Stimulated activated CD4-positive, alpha-beta T cell treated with anti-CD3 and anti-CD28 coated beads, Interleukin-1b, Interleukin-23, amount 100 ng/mL, for 1 hour (primary cell): ENCODE results near the gene FARS2.
"Not testable (repeated sequence)": the region's sequence is repeated elsewhere in the genome, so short reads cannot be mapped to it uniquely, and the experiment has no call there.

Experiments
- DNase-seq, 2 donors: peaks; one replicate each; pipeline ENCODE4 v3.0.0-alpha.2; 2020; ENCODE audit warnings: low read depth in 2 of 2

The FARS2 gene

GRCh38 chr6:5534643-5535042 lies 273.3 kb downstream of the FARS2 start:
- DNase-seq, result no peak

GRCh38 chr6:5536644-5537043 lies 275.3 kb downstream of the FARS2 start:
- no peak for DNase-seq

- no peak for DNase-seq
Measured at GRCh38 chr6:5537132-5537531, 275.8 kb downstream of the FARS2 start.

- no peak for DNase-seq
Measured at GRCh38 chr6:5537967-5538366, 276.7 kb downstream of the FARS2 start.

GRCh38 chr6:5540370-5540769 lies 279.1 kb downstream of the FARS2 start:
- no peak for DNase-seq

GRCh38 chr6:5541025-5541424 lies 279.7 kb downstream of the FARS2 start:
- DNase-seq, result no peak

- DNase-seq, result no peak
Measured at GRCh38 chr6:5541751-5542432, 280.6 kb downstream of the FARS2 start.

- DNase-seq, result no peak
Measured at GRCh38 chr6:5547556-5547955, 286.2 kb downstream of the FARS2 start.

GRCh38 chr6:5550631-5551030 lies 289.3 kb downstream of the FARS2 start:
- no peak for DNase-seq

- no peak for DNase-seq
Measured at GRCh38 chr6:5552243-5552642, 290.9 kb downstream of the FARS2 start.

GRCh38 chr6:5553767-5554166 lies 292.5 kb downstream of the FARS2 start:
- DNase-seq, result no peak

GRCh38 chr6:5554226-5554625 lies 292.9 kb downstream of the FARS2 start:
- DNase-seq, result no peak

- DNase-seq, result no peak
Measured at GRCh38 chr6:5556011-5556410, 294.7 kb downstream of the FARS2 start.

GRCh38 chr6:5557506-5557905 lies 296.2 kb downstream of the FARS2 start:
- DNase-seq, result no peak

- no peak for DNase-seq
Measured at GRCh38 chr6:5559651-5560050, 298.3 kb downstream of the FARS2 start.

- no peak for DNase-seq
Measured at GRCh38 chr6:5562277-5562676, 301.0 kb downstream of the FARS2 start.

- DNase-seq, result no peak
Measured at GRCh38 chr6:5563086-5563485, 301.8 kb downstream of the FARS2 start.

- not testable (repeated sequence) for DNase-seq
Measured at GRCh38 chr6:5564746-5565145, 303.4 kb downstream of the FARS2 start.

- DNase-seq, result no peak
Measured at GRCh38 chr6:5565971-5566370, 304.7 kb downstream of the FARS2 start.

- no peak for DNase-seq
Measured at GRCh38 chr6:5566718-5567117, 305.4 kb downstream of the FARS2 start.

- DNase-seq, result no peak
Measured at GRCh38 chr6:5567352-5567751, 306.0 kb downstream of the FARS2 start.

- no peak for DNase-seq
Measured at GRCh38 chr6:5567890-5568289, 306.6 kb downstream of the FARS2 start.

- no peak for DNase-seq
Measured at GRCh38 chr6:5569491-5569890, 308.2 kb downstream of the FARS2 start.

GRCh38 chr6:5570641-5571040 lies 309.3 kb downstream of the FARS2 start:
- no peak for DNase-seq
